Panc1 (cell line): ENCODE measurements around the gene TIAM2.

Source experiments
- POLR2AphosphoS5 ChIP-seq: IDR thresholded peaks from 2 replicates; pipeline ENCODE4 v1.6.1; 2012; ENCODE audit warnings: mild to moderate bottlenecking, low read depth, low read length, moderate library complexity
- TF ChIP-seq, protein P1 (sequence below): fragments of 450-650 bp; IDR thresholded peaks from 2 replicates; pipeline ENCODE4 v1.5.1; 2017; ENCODE audit warnings: mild to moderate bottlenecking

DNA sequence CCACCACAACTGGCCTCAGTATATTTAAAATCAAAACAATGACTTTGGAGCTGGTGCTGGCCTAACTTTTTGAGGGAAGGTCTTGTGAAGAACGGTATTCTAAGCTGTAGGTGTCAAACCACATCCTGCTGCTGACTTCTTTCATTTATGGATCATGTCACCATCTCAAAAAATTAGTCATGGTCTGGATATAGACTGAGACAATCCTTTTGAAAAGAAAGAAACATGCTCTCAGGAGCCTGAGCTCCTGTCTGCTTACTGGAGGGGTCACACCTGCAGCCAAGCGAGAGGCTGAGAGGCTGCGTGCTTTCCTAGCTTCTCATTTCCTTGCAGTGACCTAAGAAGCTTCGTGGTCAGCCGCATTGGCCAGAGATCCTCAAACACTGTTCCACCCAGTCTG lies 55.2 kb downstream of the TIAM2 start:
- TF ChIP-seq POLR2AphosphoS5 = no peak
- TF ChIP-seq, protein P1, sequence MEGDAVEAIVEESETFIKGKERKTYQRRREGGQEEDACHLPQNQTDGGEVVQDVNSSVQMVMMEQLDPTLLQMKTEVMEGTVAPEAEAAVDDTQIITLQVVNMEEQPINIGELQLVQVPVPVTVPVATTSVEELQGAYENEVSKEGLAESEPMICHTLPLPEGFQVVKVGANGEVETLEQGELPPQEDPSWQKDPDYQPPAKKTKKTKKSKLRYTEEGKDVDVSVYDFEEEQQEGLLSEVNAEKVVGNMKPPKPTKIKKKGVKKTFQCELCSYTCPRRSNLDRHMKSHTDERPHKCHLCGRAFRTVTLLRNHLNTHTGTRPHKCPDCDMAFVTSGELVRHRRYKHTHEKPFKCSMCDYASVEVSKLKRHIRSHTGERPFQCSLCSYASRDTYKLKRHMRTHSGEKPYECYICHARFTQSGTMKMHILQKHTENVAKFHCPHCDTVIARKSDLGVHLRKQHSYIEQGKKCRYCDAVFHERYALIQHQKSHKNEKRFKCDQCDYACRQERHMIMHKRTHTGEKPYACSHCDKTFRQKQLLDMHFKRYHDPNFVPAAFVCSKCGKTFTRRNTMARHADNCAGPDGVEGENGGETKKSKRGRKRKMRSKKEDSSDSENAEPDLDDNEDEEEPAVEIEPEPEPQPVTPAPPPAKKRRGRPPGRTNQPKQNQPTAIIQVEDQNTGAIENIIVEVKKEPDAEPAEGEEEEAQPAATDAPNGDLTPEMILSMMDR = no peak
